ENCODE results near the gene SOX9.

The SOX9 gene

GRCh38 chr17:72123530-72124437 is 3.0 kb downstream of the SOX9 start:
- Histone ChIP-seq H3K4me1 (ENCODE audit: insufficient read depth, low read length, poor library complexity, severe bottlenecking) (no peaks in the 10 kb centered on the region), H3K4me3 (ENCODE audit: low read length, poor library complexity, severe bottlenecking) (no peak overlapping the region), H3K27me3 (ENCODE audit: insufficient read depth, low read length, poor library complexity, severe bottlenecking) (no peaks in the 10 kb centered on the region), H3K4me2 (ENCODE audit: low read depth, low read length, poor library complexity, severe bottlenecking) (no peak overlapping the region), H3F3A (ENCODE audit: low read depth) (no peaks in the 10 kb centered on the region), H3K9me3 (ENCODE audit: insufficient read depth, low read depth, low read length) (no peaks in the 10 kb centered on the region; the same call in 1 of the 2 replicates), H4K20me1 (ENCODE audit: insufficient read depth, low read length, poor library complexity, severe bottlenecking) (no peaks in the 10 kb centered on the region), H3K9ac (ENCODE audit: low read depth, low read length, poor library complexity, severe bottlenecking) (no peak overlapping the region), H3K36me3 (ENCODE audit: insufficient read depth, low read length) (no peaks in the 10 kb centered on the region), H3K9me2 (replicated peaks; ENCODE audit: low read depth, low read length) (no peaks in the 10 kb centered on the region), H3K79me2 (ENCODE audit: insufficient read depth, low read length) (no peaks in the 10 kb centered on the region), H2AFZ (ENCODE audit: low read length) (no peak overlapping the region)
- TF ChIP-seq CTCF (conservative IDR thresholded peaks at IDR 0.05; ENCODE audit: low read length) (no peak), EZH2phosphoT487 (IDR thresholded peaks at IDR 0.05; ENCODE audit: borderline replicate concordance) (no peak)

GRCh38 chr17:72124438-72124775 is 3.6 kb downstream of the SOX9 start:
- Histone ChIP-seq H3K9me2 (replicated peaks; ENCODE audit: low read depth, low read length) (no peaks in the 10 kb centered on the region), H3K79me2 (ENCODE audit: insufficient read depth, low read length) (no peaks in the 10 kb centered on the region), H3K4me1 (ENCODE audit: insufficient read depth, low read length, poor library complexity, severe bottlenecking) (no peaks in the 10 kb centered on the region), H2AFZ (ENCODE audit: low read length) (no peak overlapping the region), H3K27me3 (ENCODE audit: insufficient read depth, low read length, poor library complexity, severe bottlenecking) (no peaks in the 10 kb centered on the region), H3K9ac (ENCODE audit: low read depth, low read length, poor library complexity, severe bottlenecking) (no peak overlapping the region), H3K36me3 (ENCODE audit: insufficient read depth, low read length) (no peaks in the 10 kb centered on the region), H3K9me3 (ENCODE audit: insufficient read depth, low read depth, low read length) (no peaks in the 10 kb centered on the region; the same call in 1 of the 2 replicates), H3K4me3 (ENCODE audit: low read length, poor library complexity, severe bottlenecking) (no peak overlapping the region), H3F3A (ENCODE audit: low read depth) (no peaks in the 10 kb centered on the region), H4K20me1 (ENCODE audit: insufficient read depth, low read length, poor library complexity, severe bottlenecking) (no peaks in the 10 kb centered on the region), H3K4me2 (ENCODE audit: low read depth, low read length, poor library complexity, severe bottlenecking) (no peak overlapping the region)
- TF ChIP-seq CTCF (conservative IDR thresholded peaks at IDR 0.05; ENCODE audit: low read length), result no peak
- TF ChIP-seq EZH2phosphoT487 (IDR thresholded peaks at IDR 0.05; ENCODE audit: borderline replicate concordance), result no peak

GRCh38 chr17:72125226-72125651 is 4.4 kb downstream of the SOX9 start:
- H4K20me1 ChIP-seq (ENCODE audit: insufficient read depth, low read length, poor library complexity, severe bottlenecking), result no peaks in the 10 kb centered on the region
- H3K9me3 ChIP-seq (ENCODE audit: insufficient read depth, low read depth, low read length), result no peaks in the 10 kb centered on the region; the same call in 1 of the 2 replicates
- no peaks in the 10 kb centered on the region for H3F3A ChIP-seq (ENCODE audit: low read depth)
- H3K9me2 ChIP-seq (replicated peaks; ENCODE audit: low read depth, low read length), result no peaks in the 10 kb centered on the region
- H3K79me2 ChIP-seq (ENCODE audit: insufficient read depth, low read length), result no peaks in the 10 kb centered on the region
- no peak overlapping the region for H3K4me2 ChIP-seq (ENCODE audit: low read depth, low read length, poor library complexity, severe bottlenecking)
- H3K27me3 ChIP-seq (ENCODE audit: insufficient read depth, low read length, poor library complexity, severe bottlenecking), result no peaks in the 10 kb centered on the region
- no peak for TF ChIP-seq CTCF (conservative IDR thresholded peaks at IDR 0.05; ENCODE audit: low read length)
- no peak for TF ChIP-seq EZH2phosphoT487 (IDR thresholded peaks at IDR 0.05; ENCODE audit: borderline replicate concordance)
- H2AFZ ChIP-seq (ENCODE audit: low read length), result no peak overlapping the region
- H3K4me1 ChIP-seq (ENCODE audit: insufficient read depth, low read length, poor library complexity, severe bottlenecking), result no peaks in the 10 kb centered on the region
- H3K9ac ChIP-seq (ENCODE audit: low read depth, low read length, poor library complexity, severe bottlenecking), result no peak overlapping the region
- no peaks in the 10 kb centered on the region for H3K36me3 ChIP-seq (ENCODE audit: insufficient read depth, low read length)
- no peak overlapping the region for H3K4me3 ChIP-seq (ENCODE audit: low read length, poor library complexity, severe bottlenecking)

Data from Loucy (cell line).